Measurements from ENCODE around the gene SNN.

Gene SNN

DNA sequence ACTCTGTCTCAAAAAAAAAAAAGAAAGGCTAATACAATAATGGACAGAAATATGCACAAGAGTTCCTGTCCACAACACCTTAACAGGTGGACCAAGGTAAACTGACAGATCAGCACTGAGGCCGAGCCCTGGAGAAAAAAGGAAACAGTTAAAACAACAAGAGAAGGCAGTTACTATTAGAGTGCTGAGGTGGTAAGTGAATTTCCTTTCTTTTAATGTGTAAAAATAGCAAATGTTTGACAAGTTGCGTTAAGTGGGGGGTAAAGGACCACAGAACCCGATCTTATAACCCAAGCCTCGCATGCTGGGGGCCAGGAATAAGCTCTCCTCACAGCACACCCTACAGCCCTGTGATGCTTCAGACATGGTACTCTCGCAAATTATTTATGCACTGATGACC is 49.6 kb downstream of the SNN start:
- peaks cover 85% of the 10 kb centered on the region for H3K36me3 Mint-ChIP-seq (ENCODE audit: insufficient read depth)
- no peaks in the 10 kb centered on the region for H3K27me3 Mint-ChIP-seq
- no peak for DNase-seq
- no peak overlapping the region for H3K4me3 Mint-ChIP-seq
- H3K27ac Mint-ChIP-seq: peak overlapping the region in 1 of 2 donors; percentile 52
- no peaks in the 10 kb centered on the region for H3K9me3 Mint-ChIP-seq
- peaks cover 9 to 13% of the 10 kb centered on the region in 2 donors for H3K4me1 Mint-ChIP-seq (ENCODE audit: low read depth in 2 of 2)
- ATAC-seq (replicated peaks): no peak

- no peak overlapping the region for H3K4me3 Mint-ChIP-seq
Observed at GRCh38 chr16:11719171-11719570, 50.9 kb downstream of the SNN start.

GRCh38 chr16:11719762-11720161 is 51.5 kb downstream of the SNN start:
- no peak for DNase-seq
- H3K4me3 Mint-ChIP-seq: no peak overlapping the region
- peaks cover 86% of the 10 kb centered on the region for H3K36me3 Mint-ChIP-seq (ENCODE audit: insufficient read depth)
- H3K9me3 Mint-ChIP-seq: no peaks in the 10 kb centered on the region
- H3K4me1 Mint-ChIP-seq (ENCODE audit: low read depth in 2 of 2): peaks cover 9% of the 10 kb centered on the region in 2 donors
- no peak for ATAC-seq (replicated peaks)
- H3K27me3 Mint-ChIP-seq: no peaks in the 10 kb centered on the region
- H3K27ac Mint-ChIP-seq: peak overlapping the region in 1 of 2 donors; percentile 64

More at GRCh38 chr16:11719171-11719570, 50.9 kb downstream of the SNN start:
- peaks cover 86% of the 10 kb centered on the region for H3K36me3 Mint-ChIP-seq (ENCODE audit: insufficient read depth)
- ATAC-seq (replicated peaks) (no peak), DNase-seq (no peak)
- H3K27ac Mint-ChIP-seq: no peak overlapping the region
- no peaks in the 10 kb centered on the region for H3K9me3 Mint-ChIP-seq
- no peaks in the 10 kb centered on the region for H3K27me3 Mint-ChIP-seq
- H3K4me1 Mint-ChIP-seq (ENCODE audit: low read depth in 2 of 2): peaks cover 9 to 13% of the 10 kb centered on the region in 2 donors

- Mint-ChIP-seq H3K36me3 (ENCODE audit: insufficient read depth) (peaks cover 89% of the 10 kb centered on the region), H3K4me3 (no peak overlapping the region), H3K27me3 (no peaks in the 10 kb centered on the region), H3K27ac (peak overlapping the region in 1 of 2 donors; percentile 69), H3K4me1 (ENCODE audit: low read depth in 2 of 2) (peaks cover 7 to 9% of the 10 kb centered on the region in 2 donors), H3K9me3 (no peaks in the 10 kb centered on the region)
- ATAC-seq (replicated peaks): no peak
- no peak for DNase-seq
Observed at GRCh38 chr16:11721781-11722467, 53.7 kb downstream of the SNN start.

GRCh38 chr16:11722468-11722808 is 54.2 kb downstream of the SNN start:
- H3K9me3 Mint-ChIP-seq: no peaks in the 10 kb centered on the region
- H3K27ac Mint-ChIP-seq: no peak overlapping the region
- peaks cover 7 to 9% of the 10 kb centered on the region in 2 donors for H3K4me1 Mint-ChIP-seq (ENCODE audit: low read depth in 2 of 2)
- peaks cover 89% of the 10 kb centered on the region for H3K36me3 Mint-ChIP-seq (ENCODE audit: insufficient read depth)
- ATAC-seq (replicated peaks) (no peak), DNase-seq (no peak)
- H3K4me3 Mint-ChIP-seq: no peak overlapping the region
- H3K27me3 Mint-ChIP-seq: no peaks in the 10 kb centered on the region

- Mint-ChIP-seq H3K27me3 (no peaks in the 10 kb centered on the region), H3K9me3 (no peaks in the 10 kb centered on the region), H3K4me3 (no peak overlapping the region), H3K27ac (no peak overlapping the region), H3K4me1 (ENCODE audit: low read depth in 2 of 2) (peaks cover 11 to 30% of the 10 kb centered on the region in 2 donors), H3K36me3 (ENCODE audit: insufficient read depth) (peaks cover 92% of the 10 kb centered on the region)
- no peak for DNase-seq
- ATAC-seq (replicated peaks): no peak
Observed at GRCh38 chr16:11725457-11725856, 57.2 kb downstream of the SNN start.

DNA sequence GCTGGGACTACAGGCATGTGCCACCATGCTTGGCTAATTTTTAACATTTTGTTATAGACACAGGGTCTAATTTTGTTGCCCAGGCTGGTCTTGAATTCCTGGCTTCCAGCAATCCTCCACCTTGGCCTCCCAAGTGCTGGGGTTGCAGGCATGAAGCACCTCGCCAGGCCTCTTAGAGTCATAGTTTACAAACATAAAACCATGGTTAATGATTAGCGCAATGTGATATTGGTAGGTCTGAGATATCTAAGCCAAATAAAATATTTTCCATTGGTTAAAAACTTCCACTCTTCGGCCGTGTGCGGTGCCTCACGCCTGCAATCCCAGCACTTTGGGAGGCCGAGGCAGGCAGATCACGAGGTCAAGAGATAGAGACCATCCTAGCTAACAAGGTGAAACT is 57.8 kb downstream of the SNN start:
- ATAC-seq (replicated peaks): no peak
- Mint-ChIP-seq H3K9me3 (no peaks in the 10 kb centered on the region), H3K4me1 (ENCODE audit: low read depth in 2 of 2) (peaks cover 11 to 32% of the 10 kb centered on the region in 2 donors), H3K27ac (peak overlapping the region in 1 of 2 donors; percentile 60), H3K4me3 (no peak overlapping the region), H3K27me3 (no peaks in the 10 kb centered on the region), H3K36me3 (ENCODE audit: insufficient read depth) (peaks cover 90% of the 10 kb centered on the region)
- DNase-seq: no peak

DNA sequence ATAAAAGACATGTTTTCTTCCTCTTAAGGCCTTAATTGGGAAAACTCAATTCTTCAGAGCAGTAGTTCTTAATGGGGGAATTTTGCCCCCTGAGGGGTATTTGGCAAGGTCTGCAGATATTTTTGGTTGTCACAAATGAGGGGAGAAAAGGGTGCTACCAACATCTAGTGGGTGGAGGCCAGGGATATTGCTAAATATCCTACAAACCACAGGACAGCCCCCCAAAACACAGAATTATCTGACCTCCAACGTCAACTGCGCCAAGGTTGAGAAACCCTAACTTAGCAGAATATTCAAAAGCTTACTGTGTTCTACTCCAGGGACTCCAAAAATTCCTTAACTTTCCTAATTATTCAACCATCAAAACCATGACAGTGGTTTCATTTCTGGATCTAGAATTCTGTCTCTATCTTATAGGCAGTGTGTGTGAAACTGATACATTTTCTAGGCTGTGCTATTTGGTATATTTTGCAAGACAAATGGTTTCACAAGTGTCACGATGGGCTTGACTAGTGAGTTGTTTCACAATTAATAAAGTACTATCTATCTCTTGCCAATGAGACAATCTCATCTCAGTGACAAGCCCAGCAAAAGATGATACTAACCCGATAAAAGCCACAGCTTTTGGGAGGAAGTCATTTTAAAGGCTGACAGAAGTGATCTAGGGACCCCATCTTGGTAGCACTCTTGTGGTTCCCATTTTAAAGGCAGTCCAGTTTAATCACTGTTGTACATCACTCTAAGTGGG is 59.7 kb downstream of the SNN start:
- H3K27ac Mint-ChIP-seq: peak overlapping the region in 1 of 2 donors; percentile 46
- DNase-seq (no peak), ATAC-seq (replicated peaks) (peak; percentile 21)
- peaks cover 91% of the 10 kb centered on the region for H3K36me3 Mint-ChIP-seq (ENCODE audit: insufficient read depth)
- no peaks in the 10 kb centered on the region for H3K27me3 Mint-ChIP-seq
- no peaks in the 10 kb centered on the region for H3K9me3 Mint-ChIP-seq
- peaks cover 8 to 31% of the 10 kb centered on the region in 2 donors for H3K4me1 Mint-ChIP-seq (ENCODE audit: low read depth in 2 of 2)
- no peak overlapping the region for H3K4me3 Mint-ChIP-seq

Data from effector memory CD8-positive, alpha-beta T cell (primary cell).